ENCODE measurements around the gene PSG2.
"Not testable (repeated sequence)": the region's sequence is repeated elsewhere in the genome, so short reads cannot be mapped to it uniquely, and the experiment has no call there.

PSG2 gene

DNA sequence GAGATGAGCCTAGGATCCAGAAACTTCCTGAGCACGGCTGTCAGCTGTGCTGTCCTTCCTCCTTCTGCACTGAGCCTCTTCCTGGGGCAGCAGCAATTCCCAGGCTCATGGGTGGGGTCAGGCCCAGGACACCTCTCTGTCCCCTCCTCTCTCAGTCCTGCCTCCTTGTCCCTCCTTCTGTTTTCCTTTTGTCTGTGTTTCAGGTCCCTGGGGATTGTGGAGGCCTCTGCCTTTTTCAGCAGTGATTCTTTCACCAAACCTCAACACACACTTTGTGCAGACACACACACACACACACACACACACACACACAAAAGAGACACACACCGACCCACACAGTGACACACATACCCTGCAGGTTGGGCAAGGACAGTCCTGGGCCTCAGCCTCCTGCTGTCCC, at the start of gene PSG2:
Gene PSG2 (minus strand): TSS at position 101 of the 400 bp plus-strand sequence. CDS start 132 bp downstream, outside the sequence.
- not testable (repeated sequence) for DNase-seq

DNA sequence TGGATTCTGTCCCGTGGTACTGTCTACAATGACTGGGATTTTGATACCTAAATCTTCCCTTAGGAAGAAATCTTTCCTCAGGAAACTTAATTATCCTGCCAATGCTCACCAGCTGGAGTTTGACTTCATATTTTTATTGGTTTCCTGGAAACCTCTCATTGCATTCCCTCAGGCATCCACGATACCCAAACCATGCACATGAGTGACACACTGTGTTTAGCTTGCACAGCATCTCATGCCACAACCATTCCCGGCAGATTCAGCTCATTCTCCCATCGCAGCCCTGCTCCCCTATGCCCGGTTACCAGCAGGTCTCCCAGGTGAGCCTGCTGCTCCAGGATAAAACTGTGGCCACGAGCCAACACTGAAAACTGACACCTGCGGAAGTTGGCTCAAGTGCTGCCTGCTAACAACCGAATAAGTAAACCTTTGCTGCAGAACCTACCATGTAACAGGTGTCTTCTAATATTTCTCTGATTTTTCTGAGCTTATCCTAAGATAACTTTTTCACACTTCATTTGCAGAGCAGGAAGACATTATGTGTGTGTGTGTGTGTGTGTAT, 48.9 kb upstream of the PSG2 start:
- DNase-seq = not testable (repeated sequence)

GRCh38 chr19:43129197-43129596, 46.7 kb upstream of the PSG2 start:
- DNase-seq = not testable (repeated sequence)

DNA sequence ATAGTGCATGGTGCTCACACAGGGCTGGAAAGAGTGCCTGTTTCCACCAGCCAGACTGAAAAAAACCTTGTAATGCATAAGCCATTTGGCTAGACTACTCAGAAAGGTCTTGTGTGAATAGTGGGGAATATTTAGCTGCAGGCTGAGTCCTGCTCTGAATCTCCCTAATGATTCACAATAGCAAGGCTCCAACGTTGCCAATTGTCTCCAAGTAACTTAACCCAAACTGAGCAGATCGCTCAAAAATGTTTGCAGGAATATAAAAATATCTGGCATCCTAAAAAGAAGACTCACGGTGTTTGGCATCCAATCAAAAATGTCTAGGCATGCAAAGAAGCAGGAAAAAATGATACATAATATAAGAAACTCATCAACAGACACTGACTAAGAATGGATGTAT, 44.8 kb upstream of the PSG2 start:
- DNase-seq = not testable (repeated sequence)

DNA sequence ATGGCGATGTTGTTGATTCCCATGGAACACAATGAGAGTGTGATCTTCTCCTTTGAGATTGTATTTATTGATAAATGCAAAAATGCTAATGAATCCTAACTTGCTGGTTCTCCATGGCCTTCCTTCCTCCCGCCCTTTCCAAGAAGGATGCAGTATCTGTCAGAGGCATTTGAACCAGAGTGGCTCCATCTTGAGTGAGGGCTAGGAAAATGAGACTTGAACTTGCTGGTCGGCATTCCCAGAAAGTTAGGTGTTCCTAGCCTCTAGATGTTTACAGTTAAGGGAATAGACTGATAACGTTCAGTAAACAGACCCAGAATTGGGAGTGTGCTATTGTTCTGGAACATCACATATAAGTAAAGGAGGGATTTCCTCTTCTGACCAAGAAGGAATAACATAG, 44.2 kb upstream of the PSG2 start:
- no peak for DNase-seq

- no peak for DNase-seq
These were observed 41.9 kb upstream of the PSG2 start for GRCh38 chr19:43124360-43124759.

DNA sequence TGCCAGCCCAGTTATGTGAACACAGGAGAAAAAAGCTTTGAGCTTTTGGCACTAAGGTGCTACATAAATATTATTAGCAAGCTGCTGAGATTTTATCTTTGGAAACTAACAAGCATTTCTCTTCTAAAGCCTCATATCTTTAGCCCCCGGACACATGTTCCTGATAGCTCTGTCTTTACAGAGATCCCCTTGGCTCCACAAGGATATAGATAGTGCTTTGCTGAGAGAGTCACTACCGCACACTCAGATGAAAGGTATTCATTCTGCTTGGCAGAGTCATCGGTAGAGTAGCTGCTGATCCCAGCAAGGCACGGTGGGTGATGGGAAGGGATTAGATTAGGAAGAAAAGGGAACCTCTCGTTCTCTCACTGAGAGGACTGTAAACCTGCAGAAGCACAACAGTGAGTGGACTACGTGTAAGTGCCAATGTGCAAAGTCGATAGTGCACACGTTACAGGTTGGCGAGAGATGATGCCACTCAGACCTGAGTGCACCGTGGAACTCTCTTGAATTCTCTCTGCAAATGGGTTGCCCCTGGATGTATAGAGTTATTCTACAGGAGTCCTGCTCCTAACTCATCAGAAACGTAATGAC, 38.0 kb upstream of the PSG2 start:
- not testable (repeated sequence) for DNase-seq

GRCh38 chr19:43119526-43119925, 37.0 kb upstream of the PSG2 start:
- DNase-seq = not testable (repeated sequence)

DNA sequence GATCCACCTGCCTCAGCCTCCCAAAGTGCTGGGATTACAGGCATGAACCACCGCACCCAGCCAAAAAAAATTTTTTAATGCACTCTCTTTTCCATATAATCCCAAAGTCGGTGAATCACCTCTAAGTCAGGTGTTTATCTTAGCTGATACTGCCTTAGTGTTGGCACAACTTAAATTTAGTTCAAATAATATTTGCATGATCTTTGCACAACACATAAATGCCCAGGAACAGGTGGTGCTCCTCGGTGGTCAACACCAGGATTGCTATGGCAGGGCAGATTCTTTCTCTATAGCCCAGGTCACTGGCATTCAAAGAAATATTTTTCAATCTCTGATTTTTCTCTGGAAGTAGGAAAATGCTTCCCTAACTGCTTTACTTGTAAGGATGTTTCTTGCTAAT, 33.9 kb upstream of the PSG2 start:
- DNase-seq = not testable (repeated sequence)

DNA sequence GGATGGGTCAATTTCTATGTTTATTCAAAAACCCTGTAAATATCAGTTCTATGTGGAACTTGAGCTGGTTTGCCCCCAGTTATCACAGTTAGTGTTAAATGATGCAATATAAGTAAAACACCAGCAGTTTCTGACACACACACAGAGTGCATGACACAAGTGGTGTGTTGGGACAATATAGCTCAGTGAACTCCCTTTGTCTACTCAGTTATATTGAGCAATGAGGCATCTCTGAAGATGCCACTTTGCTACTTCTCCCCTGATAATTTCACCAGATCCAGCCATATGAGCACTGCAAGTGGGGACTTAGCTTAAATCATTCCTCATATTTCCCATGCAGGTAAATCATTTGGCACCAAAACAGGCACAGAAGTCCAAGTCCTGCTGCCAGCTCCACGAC, 33.0 kb upstream of the PSG2 start:
- DNase-seq = not testable (repeated sequence)

DNA sequence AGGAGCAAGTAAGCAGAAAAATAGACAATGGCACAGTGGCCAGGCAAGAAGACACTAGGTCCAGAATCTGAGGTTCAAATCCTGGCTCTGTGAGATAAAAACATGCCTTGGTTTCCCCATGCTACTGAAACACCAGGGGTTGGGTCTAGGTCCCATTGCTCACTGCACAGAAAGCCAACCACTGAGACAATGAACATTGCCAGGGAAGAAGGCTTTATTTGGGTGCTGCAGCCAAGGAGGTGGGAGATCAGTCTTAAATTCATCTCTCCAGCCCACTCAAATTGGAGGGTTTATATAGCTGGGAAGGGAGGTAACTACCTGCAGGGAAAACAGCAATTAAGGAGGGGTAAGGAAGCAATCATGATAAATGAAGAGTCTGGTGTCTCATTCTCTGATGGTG, 32.6 kb upstream of the PSG2 start:
- DNase-seq = not testable (repeated sequence)

DNA sequence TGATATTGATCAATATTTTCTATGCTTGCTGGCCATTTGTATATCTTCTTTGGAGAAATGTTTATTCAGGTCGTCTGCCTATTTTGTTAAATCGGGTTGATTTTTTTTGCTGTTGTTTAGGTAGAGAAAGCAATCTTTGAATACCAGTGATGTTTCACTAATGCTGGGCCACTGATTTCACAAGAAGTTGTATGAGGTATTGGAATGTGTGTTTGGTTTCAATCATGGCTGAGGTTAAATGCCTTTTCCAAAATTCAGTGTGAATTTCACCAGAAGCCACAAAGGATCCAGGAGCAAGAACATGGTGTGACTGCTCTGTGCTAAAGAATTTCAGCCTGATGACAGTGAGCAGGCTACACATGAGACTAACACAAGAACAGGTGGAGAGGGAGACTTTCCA, 32.1 kb upstream of the PSG2 start:
- not testable (repeated sequence) for DNase-seq

- DNase-seq = not testable (repeated sequence)
These were observed 24.9 kb upstream of the PSG2 start for GRCh38 chr19:43107401-43107800.

DNA sequence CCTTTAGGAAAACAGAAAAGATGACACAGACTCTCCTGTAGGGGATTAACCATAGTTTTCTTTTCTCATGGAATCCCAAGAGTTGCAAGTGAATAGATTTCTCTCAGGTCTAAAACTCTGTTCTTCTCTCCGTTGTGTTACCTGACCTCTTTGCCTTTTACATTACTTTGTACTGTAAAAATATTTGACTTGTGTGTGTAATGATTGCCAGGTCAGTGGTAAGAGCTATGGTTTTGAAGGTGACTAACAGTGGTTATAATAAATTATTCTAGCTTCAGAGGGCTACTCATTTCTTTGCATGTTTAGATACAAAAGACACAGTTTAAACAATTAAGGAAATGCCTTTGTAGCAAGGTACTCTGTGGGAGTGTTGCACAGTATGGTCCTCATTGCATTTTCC, 23.0 kb upstream of the PSG2 start:
- DNase-seq = no peak

DNA sequence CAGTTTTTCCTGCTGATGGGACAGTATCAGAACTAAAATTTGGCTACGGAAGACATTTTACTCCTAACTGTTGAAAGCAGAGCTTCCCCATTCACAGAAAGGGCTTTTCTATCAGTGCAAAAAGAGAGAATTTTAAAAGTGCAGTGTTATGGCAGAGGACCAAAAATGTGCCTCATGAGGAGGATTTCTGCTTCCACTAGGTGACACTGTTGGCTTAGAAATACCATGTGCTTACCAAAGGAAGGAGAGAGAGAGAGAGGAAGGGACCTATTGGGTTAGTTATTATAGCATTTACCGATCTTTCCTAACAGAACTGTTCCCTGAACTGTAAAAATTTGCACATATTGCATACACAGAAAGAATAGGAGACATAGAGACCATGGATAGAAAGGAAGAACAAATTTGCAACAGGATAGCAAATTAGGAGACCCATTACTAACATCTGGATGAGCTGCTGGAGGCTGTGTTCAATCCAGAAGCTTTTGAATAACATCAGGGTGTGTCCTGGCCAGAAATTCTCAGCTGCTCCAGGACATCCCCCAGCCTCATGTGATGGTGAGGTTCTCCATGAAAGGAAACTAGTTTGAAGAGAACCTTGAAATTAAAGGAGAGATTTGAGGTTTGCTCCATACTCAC, 21.8 kb upstream of the PSG2 start:
- DNase-seq = not testable (repeated sequence)

- no peak for DNase-seq
These were observed 19.4 kb upstream of the PSG2 start for GRCh38 chr19:43101950-43102349.

DNA sequence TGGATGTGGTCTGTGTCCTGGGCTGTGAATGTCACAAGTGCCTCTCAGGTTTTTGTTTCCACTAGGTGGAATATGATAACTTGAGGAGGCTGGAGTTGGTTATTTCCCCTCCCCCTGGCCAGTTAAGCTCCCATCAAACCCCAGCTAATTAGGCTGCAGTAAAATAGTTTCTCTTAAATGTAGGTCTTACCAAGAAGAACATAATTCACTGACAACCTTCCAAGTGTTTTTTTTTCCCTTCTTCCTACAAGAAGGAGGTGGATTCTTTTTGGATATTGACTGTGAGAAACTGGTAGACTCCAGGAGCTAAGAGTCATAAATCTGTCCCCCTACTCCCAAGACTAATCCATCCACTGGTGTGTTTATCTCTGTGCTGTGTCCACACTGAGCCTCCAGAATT, 15.9 kb upstream of the PSG2 start:
- not testable (repeated sequence) for DNase-seq

DNA sequence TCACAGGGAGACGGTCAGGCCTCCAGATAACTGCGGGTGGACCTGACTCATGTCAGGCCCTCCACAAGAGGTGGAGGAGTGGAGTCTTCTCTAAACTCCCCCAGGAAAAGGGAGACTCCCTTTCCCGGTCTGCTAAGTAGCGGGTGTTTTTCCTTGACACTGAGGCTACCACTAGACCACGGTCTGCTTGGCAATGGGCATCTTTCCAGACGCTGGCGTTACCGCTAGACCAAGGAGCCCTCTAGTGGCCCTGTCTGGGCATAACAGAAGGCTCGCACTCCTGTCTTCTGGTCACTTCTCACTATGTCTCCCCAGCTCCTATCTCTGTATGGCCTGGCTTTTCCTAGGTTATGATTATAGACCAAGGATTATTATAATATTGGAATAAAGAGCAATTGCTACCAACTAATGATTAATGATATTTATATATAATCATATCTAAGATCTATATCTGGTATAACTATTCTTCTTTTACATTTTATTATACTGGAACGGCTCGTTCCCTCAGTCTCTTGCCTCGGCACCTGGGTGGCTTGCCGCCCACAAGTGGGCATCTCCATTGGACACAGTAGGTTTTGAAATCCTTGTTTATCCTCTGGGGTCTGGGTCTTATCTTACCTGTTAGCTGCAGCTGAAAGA, 5.3 kb upstream of the PSG2 start:
- peak; percentile 10 for DNase-seq

GRCh38 chr19:43085796-43086530, 3.5 kb upstream of the PSG2 start:
- not testable (repeated sequence) for DNase-seq

DNA sequence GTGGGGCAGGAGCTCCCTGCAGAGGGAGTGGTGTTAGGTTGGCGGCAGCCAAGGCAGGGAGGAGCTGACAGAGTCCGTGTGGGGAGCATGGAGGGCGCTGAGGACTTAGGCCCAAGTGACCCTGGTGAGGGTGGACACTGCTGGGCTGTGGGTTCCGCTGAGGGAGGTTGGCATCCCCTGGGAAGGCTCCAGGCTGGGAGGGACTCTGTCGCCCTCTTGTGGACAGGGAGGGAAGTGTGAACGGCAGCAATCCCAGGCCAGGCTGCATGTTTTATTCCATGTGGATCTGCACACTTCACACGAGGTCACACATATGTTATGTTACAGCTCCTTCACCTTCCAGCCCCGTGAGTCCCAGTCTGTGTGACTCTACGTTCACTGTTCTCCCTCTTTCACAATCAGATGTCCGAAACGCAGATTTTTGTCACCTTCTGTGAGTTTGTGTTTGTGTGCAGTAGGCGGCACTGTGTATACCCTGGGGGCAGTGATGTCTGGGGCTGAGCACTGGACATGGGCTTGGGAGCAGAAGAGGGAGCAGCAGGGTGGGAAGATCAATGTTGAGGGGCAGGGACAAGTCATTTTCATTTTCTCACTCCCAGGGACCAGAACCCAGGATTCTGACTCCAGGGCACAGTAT, 1.8 kb upstream of the PSG2 start:
- DNase-seq = peak; percentile 6

DNA sequence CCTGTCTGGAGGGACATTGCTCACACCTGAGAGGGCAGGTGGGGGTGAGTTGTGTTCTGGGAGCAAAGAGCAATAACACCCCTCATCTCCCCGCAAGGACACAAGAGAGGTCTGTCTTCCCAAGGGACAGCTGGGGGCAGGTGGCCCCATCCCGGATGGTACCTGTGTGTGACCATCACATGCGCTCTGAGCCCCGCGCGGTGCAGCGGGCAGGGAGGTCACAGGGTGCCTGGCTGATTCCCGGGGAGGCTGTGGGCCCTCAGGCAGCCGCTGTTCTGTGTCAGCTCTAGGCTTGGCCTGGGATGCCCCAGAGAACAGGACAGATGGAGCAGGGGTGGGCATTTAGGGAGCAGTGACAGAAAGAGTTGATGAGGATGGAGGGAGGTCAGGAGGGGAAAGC, 1.2 kb upstream of the PSG2 start:
- not testable (repeated sequence) for DNase-seq

DNA sequence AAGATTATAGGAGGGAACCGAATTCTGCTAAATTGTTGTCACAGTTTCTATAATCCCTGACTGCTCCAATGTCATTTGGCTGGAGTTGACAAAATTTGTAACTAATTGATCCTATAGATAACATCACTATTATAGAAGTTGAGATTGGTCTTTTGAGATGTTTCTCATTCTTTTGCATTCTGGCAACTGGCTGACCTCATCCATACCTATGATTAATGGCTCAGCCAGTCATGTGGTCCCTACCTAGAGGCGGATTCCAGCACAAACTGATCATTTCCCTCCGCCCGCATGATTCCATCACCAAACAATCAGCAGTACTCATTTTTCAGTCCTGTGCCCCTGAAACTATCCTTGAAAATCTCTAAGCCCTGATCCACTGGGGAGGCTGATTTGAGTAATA, 4.2 kb downstream of the PSG2 start:
- no peak for DNase-seq

DNA sequence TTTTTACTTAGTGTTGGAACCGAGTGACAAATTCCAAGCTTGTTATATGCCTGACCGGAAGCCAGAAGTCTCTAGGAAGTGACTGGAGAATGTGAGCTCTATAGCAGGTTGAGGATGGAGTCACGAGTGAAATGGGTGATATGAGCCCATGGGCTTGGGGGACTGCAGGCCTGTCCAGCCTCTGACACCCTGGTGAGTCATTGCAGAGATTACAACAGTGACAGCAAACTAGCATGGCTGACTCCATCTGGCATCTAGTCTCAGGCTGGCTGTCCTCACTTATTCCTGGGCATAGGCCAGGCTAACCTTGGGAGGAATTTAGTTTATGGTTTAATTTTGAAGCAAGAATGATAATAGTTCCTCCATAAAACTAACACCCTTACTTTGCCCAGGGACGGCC, 4.6 kb downstream of the PSG2 start:
- not testable (repeated sequence) for DNase-seq
